T47D (cell line): ENCODE measurements around the gene RRP1.

ENCODE experiments used
- DNase-seq, 2 experiments: peaks; one replicate each; pipeline versions ENCODE4 v3.0.0 to v3.0.0-alpha.2; 2011 to 2012; ENCODE audit warnings: low read depth in 1 of 2, low spot score in 1 of 2
- JUND ChIP-seq: IDR thresholded peaks from 2 replicates; pipeline ENCODE4 v1.6.1; 2012; ENCODE audit warnings: low read depth
- in situ Hi-C: cut with HindIII; loops from 2 replicates; pipeline ENCODE4 v1.10.0; 2016; ENCODE audit warnings: low sequenced_read_pairs, low pct_unique_long_range_greater_than_20kb

Gene RRP1

GRCh38 chr21:43786300-43786806 is 3.0 kb upstream of the RRP1 start:
- DNase-seq: no peak
- in situ Hi-C loops: no loop called here
- TF ChIP-seq JUND: no peak

GRCh38 chr21:43786807-43787440 is 2.5 kb upstream of the RRP1 start:
- TF ChIP-seq JUND: no peak
- in situ Hi-C loops: no loop called here
- DNase-seq: no peak

- in situ Hi-C loops: no loop called here
These were observed 690 bp downstream of the RRP1 start for GRCh38 chr21:43790010-43790524.

GRCh38 chr21:43792406-43792805 is 3.0 kb downstream of the RRP1 start:
- TF ChIP-seq JUND: no peak
- no peak for DNase-seq
- in situ Hi-C loops: no loop called here

More at GRCh38 chr21:43790010-43790524, 690 bp downstream of the RRP1 start:
- TF ChIP-seq JUND: no peak
- no peak for DNase-seq

- no peak for DNase-seq
- TF ChIP-seq JUND: no peak
- in situ Hi-C loops: no loop called here
These were observed 3.9 kb downstream of the RRP1 start for GRCh38 chr21:43793243-43793642.

GRCh38 chr21:43794311-43794710 is 4.9 kb downstream of the RRP1 start:
- no peak for TF ChIP-seq JUND
- DNase-seq: no peak
- in situ Hi-C loops: no loop called here

- no peak for TF ChIP-seq JUND
- DNase-seq: no peak
- in situ Hi-C loops: no loop called here
These were observed 5.5 kb downstream of the RRP1 start for GRCh38 chr21:43794857-43795256.

- in situ Hi-C loops: no loop called here
- TF ChIP-seq JUND: no peak
These were observed 8.0 kb downstream of the RRP1 start for GRCh38 chr21:43797415-43797814.

GRCh38 chr21:43797925-43798715 is 8.7 kb downstream of the RRP1 start:
- in situ Hi-C loops: no loop called here
- no peak for TF ChIP-seq JUND

More at GRCh38 chr21:43797415-43797814, 8.0 kb downstream of the RRP1 start:
- DNase-seq: no peak

GRCh38 chr21:43799301-43799840 is 10.0 kb downstream of the RRP1 start:
- no peak for DNase-seq
- in situ Hi-C loops: no loop called here
- TF ChIP-seq JUND: no peak

More at GRCh38 chr21:43797925-43798715, 8.7 kb downstream of the RRP1 start:
- DNase-seq: no peak

- no peak for TF ChIP-seq JUND
- DNase-seq: no peak
- in situ Hi-C loops: no loop called here
These were observed 10.7 kb downstream of the RRP1 start for GRCh38 chr21:43800124-43800523.

GRCh38 chr21:43800566-43800965 is 11.2 kb downstream of the RRP1 start:
- DNase-seq: no peak
- in situ Hi-C loops: no loop called here
- no peak for TF ChIP-seq JUND

GRCh38 chr21:43801006-43801783 is 11.8 kb downstream of the RRP1 start:
- in situ Hi-C loops: no loop called here

More at GRCh38 chr21:43801006-43801783, 11.8 kb downstream of the RRP1 start:
- no peak for TF ChIP-seq JUND
- no peak for DNase-seq
